Mucosa of descending colon (tissue), 3 donors: ENCODE results near the gene ROBO1. TPM values are rescaled to one million over a fixed set of nuclear protein-coding genes. Genes with fewer than 3 reads are reported as not detected.

Experiments used
- ATAC-seq: fragments of 200-7000 bp; cut with Tn5 transposase; one replicate; pipeline ENCODE4 v1.9.1; 2020; ENCODE audit warnings: mild to moderate bottlenecking, moderate library complexity
- DNase-seq, 3 donors: peaks; one replicate each; pipeline ENCODE4 v3.0.0-alpha.2; 2020
- H3K36me3 ChIP-seq: fragments of 200-600 bp; one replicate; pipeline ENCODE4 v1.8.0; 2021; ENCODE audit warnings: low read depth, mild to moderate bottlenecking
- H3K4me1 ChIP-seq: fragments of 200-600 bp; one replicate; pipeline ENCODE4 v1.8.0; 2021; ENCODE audit warnings: low read depth, mild to moderate bottlenecking
- H3K4me3 ChIP-seq: fragments of 200-600 bp; one replicate; pipeline ENCODE4 v1.8.0; 2021; ENCODE audit warnings: mild to moderate bottlenecking
- H3K9me3 ChIP-seq: fragments of 200-600 bp; one replicate; pipeline ENCODE4 v1.8.0; 2021; ENCODE audit warnings: mild to moderate bottlenecking
- intact Hi-C, 2 donors: fragments of 100-400 bp; cut with DNase I in 1 of 2; cut with micrococcal nuclease in 1 of 2; formaldehyde crosslinking; loops; one replicate each; pipeline versions ENCODE4 v1.11.0 to v1.11.1; 2022; cut with DNase I, micrococcal nuclease
- total RNA-seq, 3 donors: library from RNA; stranded (reverse); fragmentation: NEBNext Ultra II Directional in 2 of 3; extraction: Animal tissue kit (Norgen Biotek cat#: 25700) in 2 of 3; gene quantifications; one replicate each; pipeline versions ENCODE4 v1.2.1 to v1.2.4, GENCODE V29; 2021 to 2023
- TF ChIP-seq, protein P1 (sequence below): fragments of 200-600 bp; IDR thresholded peaks from one replicate; pipeline ENCODE4 v1.8.0; 2022; ENCODE audit warnings: antibody characterized with exemption, mild to moderate bottlenecking
- donor health status: DM: no; HTN: no; CAD: no; lungs with moderate emphysema.
- donor health status: DM: no; HTN: no; CAD: no.
- donor health status: DM: no; HTN: yes; CAD: no.

Gene ROBO1
- total RNA-seq, 3 donors from 2014 or later = 4.3 to 22.7 (median 10.1) TPM

DNA sequence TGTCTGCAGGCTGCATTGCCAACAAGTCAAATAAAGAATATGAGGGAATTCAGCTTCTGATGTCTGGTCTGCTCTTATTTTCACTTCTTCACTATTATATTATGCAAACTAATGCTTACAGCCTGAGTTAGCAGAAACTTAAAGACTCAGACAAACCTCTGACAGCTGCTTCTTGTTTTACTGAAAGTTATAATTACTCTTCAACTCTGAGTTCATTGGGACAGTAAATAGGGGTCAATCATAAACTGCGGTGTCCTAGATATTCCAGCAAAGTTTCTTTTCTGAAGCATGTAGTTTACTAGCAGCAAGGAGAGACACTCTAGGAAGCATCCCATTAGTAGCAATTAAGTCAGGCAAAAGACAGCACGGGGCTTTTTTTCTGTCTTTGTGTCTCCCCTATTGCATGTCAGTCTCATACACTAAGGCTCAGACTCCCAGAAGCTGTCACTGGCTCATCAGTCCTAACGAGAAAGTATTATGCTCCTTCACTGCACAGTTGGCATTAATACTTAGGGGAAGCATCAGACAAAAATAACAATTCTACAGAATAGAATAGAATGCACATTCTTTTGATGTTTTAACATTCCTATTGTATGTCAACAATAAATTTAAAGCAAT is 1060.8 kb downstream of the ROBO1 start:
- TF ChIP-seq, protein P1, sequence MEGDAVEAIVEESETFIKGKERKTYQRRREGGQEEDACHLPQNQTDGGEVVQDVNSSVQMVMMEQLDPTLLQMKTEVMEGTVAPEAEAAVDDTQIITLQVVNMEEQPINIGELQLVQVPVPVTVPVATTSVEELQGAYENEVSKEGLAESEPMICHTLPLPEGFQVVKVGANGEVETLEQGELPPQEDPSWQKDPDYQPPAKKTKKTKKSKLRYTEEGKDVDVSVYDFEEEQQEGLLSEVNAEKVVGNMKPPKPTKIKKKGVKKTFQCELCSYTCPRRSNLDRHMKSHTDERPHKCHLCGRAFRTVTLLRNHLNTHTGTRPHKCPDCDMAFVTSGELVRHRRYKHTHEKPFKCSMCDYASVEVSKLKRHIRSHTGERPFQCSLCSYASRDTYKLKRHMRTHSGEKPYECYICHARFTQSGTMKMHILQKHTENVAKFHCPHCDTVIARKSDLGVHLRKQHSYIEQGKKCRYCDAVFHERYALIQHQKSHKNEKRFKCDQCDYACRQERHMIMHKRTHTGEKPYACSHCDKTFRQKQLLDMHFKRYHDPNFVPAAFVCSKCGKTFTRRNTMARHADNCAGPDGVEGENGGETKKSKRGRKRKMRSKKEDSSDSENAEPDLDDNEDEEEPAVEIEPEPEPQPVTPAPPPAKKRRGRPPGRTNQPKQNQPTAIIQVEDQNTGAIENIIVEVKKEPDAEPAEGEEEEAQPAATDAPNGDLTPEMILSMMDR = no peak
- no peaks in the 10 kb centered on the region for H3K36me3 ChIP-seq
- H3K9me3 ChIP-seq = no peaks in the 10 kb centered on the region
- H3K4me3 ChIP-seq = no peak overlapping the region
- intact Hi-C loops = no loop called here
- H3K4me1 ChIP-seq = no peaks in the 10 kb centered on the region
- ATAC-seq = no peak
- DNase-seq = no peak

DNA sequence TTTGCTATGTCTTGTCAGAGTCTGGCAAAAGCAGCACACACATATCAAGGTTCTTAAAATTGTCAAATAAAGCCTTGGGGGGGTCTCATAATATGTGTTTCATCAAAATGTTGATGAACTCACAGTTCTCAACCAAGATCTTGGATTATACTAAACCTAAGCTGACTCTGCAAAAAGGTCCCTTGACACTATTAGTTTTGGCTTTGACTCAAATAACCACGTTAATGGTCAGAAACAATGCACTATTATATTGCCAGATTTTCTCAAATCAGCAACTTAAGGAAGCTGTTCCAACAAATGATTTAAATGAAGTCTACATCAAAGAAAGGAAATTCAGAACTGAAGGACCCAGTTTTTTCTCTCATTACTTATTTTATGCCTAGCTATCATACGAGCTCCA is 1063.9 kb downstream of the ROBO1 start:
- intact Hi-C loops = no loop called here
- H3K36me3 ChIP-seq = no peaks in the 10 kb centered on the region
- no peaks in the 10 kb centered on the region for H3K4me1 ChIP-seq
- no peaks in the 10 kb centered on the region for H3K9me3 ChIP-seq
- ATAC-seq = no peak
- no peak overlapping the region for H3K4me3 ChIP-seq
- no peak for DNase-seq
- TF ChIP-seq, protein P1 = no peak

DNA sequence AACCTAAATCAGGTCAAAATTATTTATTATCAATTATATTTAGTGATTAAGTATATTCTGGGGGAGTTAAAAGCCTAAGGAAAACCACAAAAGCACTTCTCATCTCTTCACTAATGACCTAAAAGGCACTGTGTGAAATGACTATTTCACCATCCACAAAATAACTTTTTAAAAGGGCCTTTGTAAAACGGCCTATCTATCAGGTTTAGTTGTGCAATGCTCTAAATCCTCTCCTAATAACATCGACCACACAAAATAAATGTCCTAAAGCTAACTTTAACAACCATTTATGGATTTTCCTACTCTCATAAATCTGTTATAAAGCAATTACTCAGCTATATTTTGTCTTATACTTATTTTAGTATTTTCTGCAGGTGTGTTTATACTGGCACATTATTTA is 1066.3 kb downstream of the ROBO1 start:
- H3K36me3 ChIP-seq = no peaks in the 10 kb centered on the region
- ATAC-seq = no peak
- no peaks in the 10 kb centered on the region for H3K4me1 ChIP-seq
- intact Hi-C loops = no loop called here
- TF ChIP-seq, protein P1 = no peak
- no peaks in the 10 kb centered on the region for H3K9me3 ChIP-seq
- DNase-seq = no peak
- no peak overlapping the region for H3K4me3 ChIP-seq

DNA sequence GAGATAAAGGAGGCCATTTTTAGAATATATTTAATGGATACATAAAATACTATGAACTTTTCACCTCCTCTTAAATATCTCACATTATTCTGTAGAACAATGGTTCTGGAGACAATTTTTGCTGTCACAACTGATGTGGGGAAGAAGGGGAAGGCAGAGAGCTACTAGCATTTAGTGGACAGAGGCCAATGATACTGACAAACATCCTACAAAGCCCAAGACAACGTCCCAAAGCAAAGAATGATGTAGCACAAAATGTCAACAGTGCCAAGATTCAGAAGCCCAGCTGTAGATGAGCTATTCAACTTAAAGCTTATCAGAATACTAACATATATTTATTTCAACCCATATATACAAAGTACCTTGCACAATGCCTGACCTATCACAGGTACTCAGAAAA is 1069.4 kb downstream of the ROBO1 start:
- H3K4me1 ChIP-seq = no peaks in the 10 kb centered on the region
- intact Hi-C loops = no loop called here
- TF ChIP-seq, protein P1 = no peak
- no peak for ATAC-seq
- no peaks in the 10 kb centered on the region for H3K36me3 ChIP-seq
- DNase-seq = no peak
- H3K4me3 ChIP-seq = no peak overlapping the region
- no peaks in the 10 kb centered on the region for H3K9me3 ChIP-seq

DNA sequence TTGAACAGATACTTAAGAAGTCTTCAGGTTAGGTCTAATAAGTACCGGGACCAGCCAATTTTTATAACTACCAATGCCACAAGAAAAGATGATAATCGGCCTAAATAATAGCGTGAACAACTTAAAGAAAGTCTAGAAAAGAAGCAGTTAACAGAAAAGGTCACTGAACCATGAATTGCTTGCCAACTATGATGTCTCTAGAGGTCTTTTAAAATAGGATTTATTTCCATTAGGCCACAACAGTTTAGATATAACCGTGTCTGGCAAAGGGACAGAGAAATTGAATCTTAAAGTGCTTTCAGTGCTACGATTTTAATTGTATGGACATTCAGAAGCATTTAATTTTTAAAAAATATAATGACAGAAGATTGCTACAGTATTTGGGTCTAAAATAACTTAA is 1070.4 kb downstream of the ROBO1 start:
- no peaks in the 10 kb centered on the region for H3K36me3 ChIP-seq
- DNase-seq = no peak
- H3K4me3 ChIP-seq = no peak overlapping the region
- no peaks in the 10 kb centered on the region for H3K9me3 ChIP-seq
- TF ChIP-seq, protein P1 = no peak
- intact Hi-C loops = no loop called here
- no peaks in the 10 kb centered on the region for H3K4me1 ChIP-seq
- no peak for ATAC-seq

DNA sequence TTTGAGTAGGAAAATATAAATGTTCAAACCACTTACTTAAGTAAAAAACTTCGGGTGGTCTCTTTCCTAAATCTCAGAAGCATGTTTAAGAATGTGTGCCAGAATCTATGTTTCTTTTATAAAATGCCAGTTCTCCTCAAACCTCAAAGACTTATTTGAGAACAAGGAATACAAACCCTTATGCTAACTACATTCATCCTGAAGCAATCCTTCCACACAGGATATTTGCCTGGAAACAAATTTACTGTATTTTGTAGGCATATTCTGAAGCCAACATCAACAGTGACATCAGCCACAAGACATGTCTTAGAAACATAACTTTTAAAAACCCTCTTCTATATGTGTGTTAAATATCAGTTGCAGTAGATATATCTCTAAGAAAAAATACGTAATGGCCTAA is 1077.0 kb downstream of the ROBO1 start:
- TF ChIP-seq, protein P1 = no peak
- Histone ChIP-seq H3K4me1 (no peaks in the 10 kb centered on the region), H3K36me3 (no peaks in the 10 kb centered on the region), H3K9me3 (no peaks in the 10 kb centered on the region), H3K4me3 (no peak overlapping the region)
- intact Hi-C loops = no loop called here
- no peak for DNase-seq
- no peak for ATAC-seq
